Measurements from ENCODE around the gene IKBKG. TPM values are rescaled to one million over a fixed set of nuclear protein-coding genes. Genes with fewer than 3 reads are reported as not detected.

Gene IKBKG
- total and polyA plus RNA-seq, 2 of the 13 experiments (the other 11 are each of a cell fraction or from before 2014, with no cell fraction given): 30.6 to 44.3 TPM

DNA sequence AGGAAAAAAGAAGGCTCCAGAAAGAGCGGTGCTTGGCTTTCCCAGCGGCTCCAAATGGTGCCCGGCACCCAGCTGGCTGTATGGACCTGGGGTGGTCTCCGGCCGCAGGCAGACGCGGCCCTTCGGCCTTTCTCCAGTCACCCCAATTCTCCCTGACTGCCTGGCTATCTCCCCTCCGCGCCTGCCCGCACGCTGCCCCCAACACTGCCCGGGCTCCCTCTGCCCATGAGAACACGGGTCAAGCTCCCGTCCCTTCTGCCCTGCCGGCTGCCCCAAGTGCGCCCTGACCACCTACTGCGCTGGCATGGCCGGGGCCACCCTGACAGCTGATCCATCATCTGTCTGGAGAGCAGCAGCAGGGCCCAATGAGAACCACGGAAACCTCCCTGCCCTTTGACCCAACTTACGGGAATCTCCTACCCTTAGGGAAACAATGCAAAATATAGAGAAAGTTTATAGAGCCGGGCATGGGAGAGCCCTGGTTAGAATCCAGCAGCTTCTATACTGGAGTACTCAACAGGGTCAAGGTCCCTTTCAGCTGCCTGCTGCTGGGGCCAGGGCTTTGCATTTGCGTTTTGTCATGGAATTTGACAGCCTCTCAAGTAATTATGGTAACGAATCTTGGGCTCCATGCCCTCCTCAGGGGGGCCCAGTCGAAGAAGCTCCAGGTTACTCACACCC, 30.2 kb upstream of the IKBKG start (continued):
- TF ChIP-seq, protein P1, sequence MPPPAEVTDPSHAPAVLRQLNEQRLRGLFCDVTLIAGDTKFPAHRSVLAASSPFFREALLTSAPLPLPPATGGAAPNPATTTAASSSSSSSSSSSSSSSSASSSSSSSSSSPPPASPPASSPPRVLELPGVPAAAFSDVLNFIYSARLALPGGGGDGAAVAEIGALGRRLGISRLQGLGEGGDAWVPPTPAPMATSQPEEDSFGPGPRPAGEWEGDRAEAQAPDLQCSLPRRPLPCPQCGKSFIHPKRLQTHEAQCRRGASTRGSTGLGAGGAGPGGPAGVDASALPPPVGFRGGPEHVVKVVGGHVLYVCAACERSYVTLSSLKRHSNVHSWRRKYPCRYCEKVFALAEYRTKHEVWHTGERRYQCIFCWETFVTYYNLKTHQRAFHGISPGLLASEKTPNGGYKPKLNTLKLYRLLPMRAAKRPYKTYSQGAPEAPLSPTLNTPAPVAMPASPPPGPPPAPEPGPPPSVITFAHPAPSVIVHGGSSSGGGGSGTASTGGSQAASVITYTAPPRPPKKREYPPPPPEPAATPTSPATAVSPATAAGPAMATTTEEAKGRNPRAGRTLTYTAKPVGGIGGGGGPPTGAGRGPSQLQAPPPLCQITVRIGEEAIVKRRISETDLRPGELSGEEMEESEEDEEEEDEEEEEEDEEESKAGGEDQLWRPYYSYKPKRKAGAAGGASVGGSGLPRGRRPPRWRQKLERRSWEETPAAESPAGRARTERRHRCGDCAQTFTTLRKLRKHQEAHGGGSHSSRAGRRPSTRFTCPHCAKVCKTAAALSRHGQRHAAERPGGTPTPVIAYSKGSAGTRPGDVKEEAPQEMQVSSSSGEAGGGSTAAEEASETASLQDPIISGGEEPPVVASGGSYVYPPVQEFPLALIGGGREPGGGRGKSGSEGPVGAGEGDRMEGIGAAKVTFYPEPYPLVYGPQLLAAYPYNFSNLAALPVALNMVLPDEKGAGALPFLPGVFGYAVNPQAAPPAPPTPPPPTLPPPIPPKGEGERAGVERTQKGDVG (CRISPR knock-in tag; IDR thresholded peaks at IDR 0.05; ENCODE audit: borderline replicate concordance): no peak
- TF ChIP-seq, protein P2, sequence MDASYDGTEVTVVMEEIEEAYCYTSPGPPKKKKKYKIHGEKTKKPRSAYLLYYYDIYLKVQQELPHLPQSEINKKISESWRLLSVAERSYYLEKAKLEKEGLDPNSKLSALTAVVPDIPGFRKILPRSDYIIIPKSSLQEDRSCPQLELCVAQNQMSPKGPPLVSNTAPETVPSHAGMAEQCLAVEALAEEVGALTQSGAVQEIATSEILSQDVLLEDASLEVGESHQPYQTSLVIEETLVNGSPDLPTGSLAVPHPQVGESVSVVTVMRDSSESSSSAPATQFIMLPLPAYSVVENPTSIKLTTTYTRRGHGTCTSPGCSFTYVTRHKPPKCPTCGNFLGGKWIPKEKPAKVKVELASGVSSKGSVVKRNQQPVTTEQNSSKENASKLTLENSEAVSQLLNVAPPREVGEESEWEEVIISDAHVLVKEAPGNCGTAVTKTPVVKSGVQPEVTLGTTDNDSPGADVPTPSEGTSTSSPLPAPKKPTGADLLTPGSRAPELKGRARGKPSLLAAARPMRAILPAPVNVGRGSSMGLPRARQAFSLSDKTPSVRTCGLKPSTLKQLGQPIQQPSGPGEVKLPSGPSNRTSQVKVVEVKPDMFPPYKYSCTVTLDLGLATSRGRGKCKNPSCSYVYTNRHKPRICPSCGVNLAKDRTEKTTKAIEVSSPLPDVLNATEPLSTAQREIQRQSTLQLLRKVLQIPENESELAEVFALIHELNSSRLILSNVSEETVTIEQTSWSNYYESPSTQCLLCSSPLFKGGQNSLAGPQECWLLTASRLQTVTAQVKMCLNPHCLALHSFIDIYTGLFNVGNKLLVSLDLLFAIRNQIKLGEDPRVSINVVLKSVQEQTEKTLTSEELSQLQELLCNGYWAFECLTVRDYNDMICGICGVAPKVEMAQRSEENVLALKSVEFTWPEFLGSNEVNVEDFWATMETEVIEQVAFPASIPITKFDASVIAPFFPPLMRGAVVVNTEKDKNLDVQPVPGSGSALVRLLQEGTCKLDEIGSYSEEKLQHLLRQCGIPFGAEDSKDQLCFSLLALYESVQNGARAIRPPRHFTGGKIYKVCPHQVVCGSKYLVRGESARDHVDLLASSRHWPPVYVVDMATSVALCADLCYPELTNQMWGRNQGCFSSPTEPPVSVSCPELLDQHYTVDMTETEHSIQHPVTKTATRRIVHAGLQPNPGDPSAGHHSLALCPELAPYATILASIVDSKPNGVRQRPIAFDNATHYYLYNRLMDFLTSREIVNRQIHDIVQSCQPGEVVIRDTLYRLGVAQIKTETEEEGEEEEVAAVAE (CRISPR knock-in tag; IDR thresholded peaks at IDR 0.05; ENCODE audit: borderline replicate concordance): 0 out of 2 replicates have a peak, but pooled peaks have one; percentile 41
- TF ChIP-seq, protein P3, sequence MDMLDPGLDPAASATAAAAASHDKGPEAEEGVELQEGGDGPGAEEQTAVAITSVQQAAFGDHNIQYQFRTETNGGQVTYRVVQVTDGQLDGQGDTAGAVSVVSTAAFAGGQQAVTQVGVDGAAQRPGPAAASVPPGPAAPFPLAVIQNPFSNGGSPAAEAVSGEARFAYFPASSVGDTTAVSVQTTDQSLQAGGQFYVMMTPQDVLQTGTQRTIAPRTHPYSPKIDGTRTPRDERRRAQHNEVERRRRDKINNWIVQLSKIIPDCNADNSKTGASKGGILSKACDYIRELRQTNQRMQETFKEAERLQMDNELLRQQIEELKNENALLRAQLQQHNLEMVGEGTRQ (IDR thresholded peaks at IDR 0.05; ENCODE audit: low read depth, low read length): no peak
- TF ChIP-seq, protein P3 (CRISPR knock-in tag; IDR thresholded peaks at IDR 0.05; ENCODE audit: borderline replicate concordance): peak; percentile 35; the same call in 1 of the 2 replicates
- TF ChIP-seq ZNF296 (CRISPR knock-in tag; conservative IDR thresholded peaks at IDR 0.05) (0 out of 2 replicates have a peak, but pooled peaks have one; percentile 29), HNF4G (IDR thresholded peaks at IDR 0.05; ENCODE audit: borderline replicate concordance, low read depth, low read length) (peak; percentile 7; the same call in 1 of the 2 replicates), HNF4G (CRISPR knock-in tag; IDR thresholded peaks at IDR 0.05; ENCODE audit: borderline replicate concordance, low read depth) (no peak), ZNF232 (CRISPR knock-in tag; IDR thresholded peaks at IDR 0.05; ENCODE audit: borderline replicate concordance) (no peak), SIN3B (IDR thresholded peaks at IDR 0.05; ENCODE audit: low read length) (no peak), RXRB (CRISPR knock-in tag; IDR thresholded peaks at IDR 0.05; ENCODE audit: borderline replicate concordance) (peak; percentile 34; the same call in 1 of the 2 replicates)
- TF ChIP-seq, protein P4, sequence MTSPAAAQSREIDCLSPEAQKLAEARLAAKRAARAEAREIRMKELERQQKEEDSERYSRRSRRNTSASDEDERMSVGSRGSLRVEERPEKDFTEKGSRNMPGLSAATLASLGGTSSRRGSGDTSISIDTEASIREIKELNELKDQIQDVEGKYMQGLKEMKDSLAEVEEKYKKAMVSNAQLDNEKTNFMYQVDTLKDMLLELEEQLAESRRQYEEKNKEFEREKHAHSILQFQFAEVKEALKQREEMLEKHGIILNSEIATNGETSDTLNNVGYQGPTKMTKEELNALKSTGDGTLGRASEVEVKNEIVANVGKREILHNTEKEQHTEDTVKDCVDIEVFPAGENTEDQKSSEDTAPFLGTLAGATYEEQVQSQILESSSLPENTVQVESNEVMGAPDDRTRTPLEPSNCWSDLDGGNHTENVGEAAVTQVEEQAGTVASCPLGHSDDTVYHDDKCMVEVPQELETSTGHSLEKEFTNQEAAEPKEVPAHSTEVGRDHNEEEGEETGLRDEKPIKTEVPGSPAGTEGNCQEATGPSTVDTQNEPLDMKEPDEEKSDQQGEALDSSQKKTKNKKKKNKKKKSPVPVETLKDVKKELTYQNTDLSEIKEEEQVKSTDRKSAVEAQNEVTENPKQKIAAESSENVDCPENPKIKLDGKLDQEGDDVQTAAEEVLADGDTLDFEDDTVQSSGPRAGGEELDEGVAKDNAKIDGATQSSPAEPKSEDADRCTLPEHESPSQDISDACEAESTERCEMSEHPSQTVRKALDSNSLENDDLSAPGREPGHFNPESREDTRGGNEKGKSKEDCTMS (CRISPR knock-in tag; conservative IDR thresholded peaks at IDR 0.05): no peak
- TF ChIP-seq, protein P5, sequence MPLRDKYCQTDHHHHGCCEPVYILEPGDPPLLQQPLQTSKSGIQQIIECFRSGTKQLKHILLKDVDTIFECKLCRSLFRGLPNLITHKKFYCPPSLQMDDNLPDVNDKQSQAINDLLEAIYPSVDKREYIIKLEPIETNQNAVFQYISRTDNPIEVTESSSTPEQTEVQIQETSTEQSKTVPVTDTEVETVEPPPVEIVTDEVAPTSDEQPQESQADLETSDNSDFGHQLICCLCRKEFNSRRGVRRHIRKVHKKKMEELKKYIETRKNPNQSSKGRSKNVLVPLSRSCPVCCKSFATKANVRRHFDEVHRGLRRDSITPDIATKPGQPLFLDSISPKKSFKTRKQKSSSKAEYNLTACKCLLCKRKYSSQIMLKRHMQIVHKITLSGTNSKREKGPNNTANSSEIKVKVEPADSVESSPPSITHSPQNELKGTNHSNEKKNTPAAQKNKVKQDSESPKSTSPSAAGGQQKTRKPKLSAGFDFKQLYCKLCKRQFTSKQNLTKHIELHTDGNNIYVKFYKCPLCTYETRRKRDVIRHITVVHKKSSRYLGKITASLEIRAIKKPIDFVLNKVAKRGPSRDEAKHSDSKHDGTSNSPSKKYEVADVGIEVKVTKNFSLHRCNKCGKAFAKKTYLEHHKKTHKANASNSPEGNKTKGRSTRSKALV (CRISPR knock-in tag; IDR thresholded peaks at IDR 0.05): 0 out of 2 replicates have a peak, but pooled peaks have one; percentile 34
